DMS153 treated with DMSO at 0.1 percent for 48 hours (cell line): ENCODE measurements around the gene ADGRG4.
"Not testable (repeated sequence)": the region's sequence is repeated elsewhere in the genome, so short reads cannot be mapped to it uniquely, and the experiment has no call there.

ENCODE experiments used
- DNase-seq: peaks from one replicate; lab custom pipeline; 2025; ENCODE audit not compliant: unreplicated experiment; lab: John Stamatoyannopoulos, UW

Gene ADGRG4

DNA sequence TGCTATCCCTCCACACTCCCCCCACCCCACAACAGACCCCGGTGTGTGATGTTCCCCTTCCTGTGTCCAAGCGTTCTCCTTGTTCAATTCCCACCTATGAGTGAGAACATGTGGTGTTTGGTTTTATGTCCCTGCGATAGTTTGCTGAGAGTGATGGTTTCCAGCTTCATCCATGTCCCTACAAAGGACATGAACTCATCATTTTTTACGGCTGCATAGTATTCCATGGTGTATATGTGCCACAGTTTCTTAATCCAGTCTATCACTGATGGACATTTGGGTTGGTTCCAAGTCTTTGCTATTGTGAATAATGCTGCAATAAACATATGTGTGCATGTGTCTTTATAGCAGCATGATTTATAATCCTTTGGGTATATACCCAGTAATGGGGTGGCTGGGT is at the start of gene ADGRG4:
Gene ADGRG4 (plus strand): TSS at position 243 of the 400 bp plus-strand sequence. CDS start 7,815 bp downstream, outside the sequence.
- DNase-seq, result not testable (repeated sequence)

GRCh38 chrX:136251041-136251991 is 49.4 kb upstream of the ADGRG4 start, which contains the start of gene MAP7D3:
TSS of gene MAP7D3 (minus strand) at chrX:136251400. CDS start at chrX:136251358, 42 bp downstream.
- DNase-seq, result peak; percentile 11

DNA sequence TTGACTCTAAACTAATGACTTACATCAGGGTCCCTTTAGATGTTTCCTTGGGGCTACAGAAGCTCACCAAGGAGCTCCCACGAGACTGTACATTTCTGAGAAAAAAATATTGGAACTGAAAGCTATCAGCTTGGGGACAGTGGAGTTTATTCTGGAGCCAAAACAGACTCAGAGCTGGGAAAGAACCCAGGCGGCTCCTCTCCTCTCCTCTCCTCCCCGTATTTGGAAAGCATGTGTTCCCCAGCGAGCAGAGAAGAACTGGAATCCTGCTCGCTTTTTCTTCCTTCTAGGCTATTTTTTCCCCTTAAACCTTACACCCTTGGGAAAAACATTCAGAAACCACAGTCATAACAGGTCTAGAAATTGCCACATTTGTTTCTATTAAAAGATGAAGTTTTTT is 45.2 kb upstream of the ADGRG4 start:
- DNase-seq, result no peak

GRCh38 chrX:136256026-136256425 is 44.7 kb upstream of the ADGRG4 start:
- DNase-seq, result no peak

DNA sequence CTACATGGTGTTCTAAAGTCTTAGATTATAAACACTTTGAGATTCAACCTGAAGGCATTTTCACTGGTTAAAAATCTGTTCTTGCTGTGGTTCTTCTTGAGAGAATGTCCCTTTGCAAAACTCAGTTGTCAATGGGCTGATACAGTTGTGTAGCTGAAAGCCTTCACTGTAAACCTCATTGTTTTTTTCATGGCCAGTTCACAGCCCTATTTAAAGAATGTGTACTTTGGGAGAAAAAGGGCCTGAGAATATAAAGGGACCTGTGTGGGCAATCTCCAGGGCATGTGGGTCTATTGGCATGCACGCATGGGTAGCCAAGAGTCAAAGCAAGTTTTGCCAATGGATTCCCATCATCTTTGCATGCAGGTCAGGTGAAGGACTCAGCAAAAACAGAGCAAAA is 41.8 kb upstream of the ADGRG4 start:
- DNase-seq, result no peak

- no peak for DNase-seq
Observed at GRCh38 chrX:136259543-136259942, 41.2 kb upstream of the ADGRG4 start.

DNA sequence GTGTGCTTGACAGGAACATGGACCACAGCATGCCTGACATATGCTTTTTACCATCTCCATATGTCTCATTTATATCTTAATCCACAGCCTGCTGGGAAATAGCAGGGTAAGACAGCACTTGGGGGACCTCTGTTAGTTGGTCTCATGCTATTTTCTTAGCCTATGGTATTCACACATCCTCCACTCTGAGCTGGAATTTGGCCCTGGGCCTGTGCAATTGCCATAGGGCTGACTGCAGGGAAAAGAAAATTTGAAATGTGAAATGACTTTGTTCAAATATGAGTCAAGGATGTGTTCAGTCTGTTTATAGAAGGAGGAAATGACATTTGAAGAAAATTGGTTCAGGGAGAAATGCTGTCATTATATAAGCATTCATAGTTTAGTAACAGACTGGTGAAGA is 40.0 kb upstream of the ADGRG4 start:
- no peak for DNase-seq

DNA sequence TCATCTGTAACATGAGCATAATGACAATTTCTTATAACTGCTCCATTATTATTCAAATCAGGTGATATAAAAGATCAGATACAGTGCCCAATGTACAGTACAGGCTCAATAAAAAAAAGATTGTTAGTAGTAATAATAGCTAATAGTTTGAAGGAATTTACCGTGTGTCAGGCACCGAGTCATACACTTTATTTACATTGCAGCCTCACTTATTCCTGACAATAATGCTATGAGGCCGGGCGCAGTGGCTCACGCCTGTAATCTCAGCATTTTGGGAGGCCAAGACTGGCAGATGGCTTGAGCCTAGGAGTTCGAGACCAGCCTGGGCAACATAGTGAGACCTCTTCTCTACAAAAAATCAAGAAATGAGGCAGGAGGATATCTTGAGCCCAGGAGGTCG is 39.4 kb upstream of the ADGRG4 start:
- DNase-seq, result no peak

- DNase-seq, result no peak
Observed at GRCh38 chrX:136262243-136262642, 38.5 kb upstream of the ADGRG4 start.

DNA sequence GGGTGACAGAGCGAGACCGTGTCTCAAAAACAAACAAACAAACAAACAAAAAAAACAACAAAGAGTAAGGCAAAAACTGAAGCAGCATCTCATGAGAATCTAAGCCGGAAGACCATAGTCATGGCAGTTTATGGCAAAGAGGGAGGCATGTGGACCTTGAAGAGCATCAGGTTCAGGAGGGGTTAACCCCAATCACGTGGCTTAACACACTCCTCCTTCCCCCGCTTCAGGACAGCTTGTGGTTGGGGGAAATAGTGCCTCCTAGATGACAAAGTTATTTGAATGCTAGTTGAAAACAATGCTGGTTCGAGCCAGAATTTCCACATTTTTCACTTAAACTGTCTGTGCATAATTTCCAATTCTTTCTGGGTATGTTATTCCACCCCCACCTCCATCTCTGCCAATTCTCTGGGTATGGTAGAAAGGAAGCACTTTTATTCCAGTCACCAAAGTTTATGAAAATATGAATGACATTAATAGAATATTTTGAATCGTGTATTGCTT is 37.9 kb upstream of the ADGRG4 start:
- DNase-seq, result no peak

GRCh38 chrX:136266828-136267227 is 33.9 kb upstream of the ADGRG4 start:
- no peak for DNase-seq

- peak; percentile 29 for DNase-seq
Observed at GRCh38 chrX:136268051-136269048, 32.4 kb upstream of the ADGRG4 start.

DNA sequence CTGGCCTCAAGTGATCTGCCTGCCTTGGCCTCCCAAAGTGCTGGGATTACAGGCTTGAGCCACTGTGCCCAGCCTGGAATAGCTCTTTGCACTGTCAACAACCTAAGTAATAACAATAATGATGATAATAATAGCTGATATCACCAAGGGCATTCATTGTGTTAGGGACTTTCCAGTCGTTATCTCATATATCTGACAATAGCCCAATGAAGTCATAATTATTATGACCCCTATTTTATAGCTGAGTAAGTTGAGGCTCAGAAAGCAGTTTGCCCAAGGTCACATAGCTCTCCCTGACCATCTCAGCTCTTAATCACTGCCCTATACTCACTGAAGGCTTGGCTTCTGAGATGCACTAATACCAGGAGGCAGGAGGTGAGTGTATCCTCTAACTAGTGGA is 30.8 kb upstream of the ADGRG4 start:
- no peak for DNase-seq

DNA sequence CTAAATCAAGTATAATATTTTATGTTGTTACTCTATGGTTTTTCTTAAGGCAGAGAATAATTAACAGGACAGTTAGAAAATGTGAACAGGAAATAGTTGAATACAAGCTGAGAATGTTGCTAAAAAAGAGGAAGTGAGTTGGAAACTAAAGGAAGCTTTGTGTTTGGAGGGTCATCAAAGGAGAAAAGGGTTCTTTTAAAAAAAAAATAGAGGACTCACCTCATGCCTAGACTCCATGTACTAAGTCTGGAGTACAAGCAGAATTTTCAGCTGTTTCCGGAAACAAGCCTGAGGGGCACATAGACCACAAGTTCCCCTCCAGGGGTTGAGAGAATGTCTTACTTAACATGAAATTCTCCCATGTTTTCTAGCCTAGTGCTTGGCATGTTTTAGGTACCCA is 29.5 kb upstream of the ADGRG4 start:
- no peak for DNase-seq

GRCh38 chrX:136272325-136272724 is 28.4 kb upstream of the ADGRG4 start:
- no peak for DNase-seq

DNA sequence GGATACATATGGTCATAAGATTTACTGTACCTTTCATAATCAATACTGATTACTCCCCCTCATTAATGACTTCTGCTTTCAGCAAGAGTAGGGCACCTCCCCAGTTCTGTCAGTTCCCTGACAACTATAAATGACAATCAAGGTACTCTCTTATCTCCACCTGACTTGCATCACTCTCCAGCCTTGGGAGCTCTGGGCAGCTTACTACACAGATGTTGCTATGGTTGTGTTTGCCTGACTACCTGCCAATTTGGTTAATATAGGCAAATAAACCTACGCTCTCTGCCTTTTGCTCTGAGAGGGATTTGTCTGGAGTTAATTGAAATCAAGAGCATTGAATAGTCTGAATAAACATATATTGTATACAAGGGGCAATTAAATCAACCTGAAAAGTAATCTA is 26.8 kb upstream of the ADGRG4 start:
- DNase-seq, result no peak

DNA sequence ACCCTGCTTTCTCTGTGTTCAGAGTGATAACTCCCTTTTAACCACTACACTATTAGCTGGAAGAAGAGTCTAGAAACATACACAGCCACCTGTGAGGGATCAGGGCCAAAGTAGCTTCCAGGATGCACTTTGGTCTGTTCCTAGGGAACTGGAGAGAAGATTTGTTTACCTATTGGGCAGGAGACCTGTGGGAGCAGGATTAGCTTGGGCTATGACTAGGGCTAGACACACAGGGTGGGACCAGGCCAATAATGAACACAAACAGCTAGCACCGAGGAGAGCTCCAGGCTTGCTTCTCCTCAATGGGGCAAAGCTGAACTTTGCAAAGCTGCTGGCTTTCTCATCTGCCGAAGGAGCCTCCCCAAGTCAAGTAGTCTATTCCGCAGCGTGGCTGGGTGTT is 25.2 kb upstream of the ADGRG4 start:
- no peak for DNase-seq

GRCh38 chrX:136286375-136286774 is 14.4 kb upstream of the ADGRG4 start:
- DNase-seq, result not testable (repeated sequence)

DNA sequence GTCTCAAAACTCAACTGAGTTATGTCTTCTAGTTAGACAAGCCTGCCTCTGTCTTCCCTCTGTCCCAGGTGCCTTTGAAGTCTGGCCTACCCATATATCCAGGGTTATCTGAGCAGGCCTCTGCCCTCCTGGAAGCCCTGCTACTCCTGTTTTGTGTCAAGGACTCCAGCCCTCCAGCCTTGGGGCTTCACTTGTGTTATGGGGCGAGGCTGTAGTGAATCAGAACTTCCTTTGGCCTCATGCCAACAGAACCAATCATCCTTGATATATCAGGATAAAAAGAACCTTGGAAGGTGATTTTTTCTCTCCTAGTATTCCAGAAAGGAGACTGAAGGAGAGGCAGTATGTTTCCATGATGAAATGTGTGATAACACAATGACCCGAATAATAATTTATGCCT is 8.9 kb upstream of the ADGRG4 start:
- DNase-seq, result no peak

GRCh38 chrX:136292656-136293055 is 8.1 kb upstream of the ADGRG4 start:
- DNase-seq, result no peak

DNA sequence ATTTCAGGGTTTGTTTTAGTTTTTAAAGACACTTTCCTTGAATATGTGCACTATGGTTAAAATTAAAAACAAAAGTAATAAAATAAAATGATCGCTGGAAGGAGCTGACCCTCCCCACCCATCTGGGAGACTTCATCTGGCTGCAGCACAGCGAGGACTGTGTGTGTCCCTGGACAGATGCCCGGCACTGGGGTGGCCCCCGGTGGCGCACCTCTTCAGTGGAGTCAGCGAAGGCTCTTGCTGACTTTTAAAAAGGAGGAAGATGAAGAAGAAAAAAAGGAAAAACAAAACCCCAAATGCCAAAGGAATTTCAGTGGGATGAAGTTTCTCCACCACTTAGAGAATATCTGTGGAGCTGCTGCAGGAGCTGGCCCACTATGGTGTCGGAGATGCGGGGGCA is 5.4 kb upstream of the ADGRG4 start:
- DNase-seq, result no peak
